Neural cell (in vitro differentiated cells): ENCODE measurements around the gene FNBP1. TPM values are rescaled to one million over a fixed set of nuclear protein-coding genes. Genes with fewer than 3 reads are reported as not detected.

Experiments used
- H2AFZ ChIP-seq: fragments of 200-600, 300-800 bp; sonication (generic), shearing (Covaris generic); 2 replicates; pipeline ENCODE4 v1.6.0; 2014; ENCODE audit warnings: low read depth, mild to moderate bottlenecking, antibody characterized with exemption, low read length, moderate library complexity
- H3F3A ChIP-seq: fragments of 200-600 bp; shearing (Covaris generic); 2 replicates; pipeline ENCODE4 v1.6.1; 2016; ENCODE audit warnings: mild to moderate bottlenecking, moderate library complexity, mixed read lengths, antibody characterized with exemption, low read length; ENCODE audit not compliant: insufficient read depth, poor library complexity, severe bottlenecking
- H3K27ac ChIP-seq: fragments of 200-600, 300-800 bp; sonication (generic), shearing (Covaris generic); 2 replicates; pipeline ENCODE4 v1.5.1; 2014; ENCODE audit warnings: mild to moderate bottlenecking, low read length, moderate library complexity
- H3K27me3 ChIP-seq: fragments of 300-800, 200-600 bp; sonication (generic), shearing (Covaris generic); 2 replicates; pipeline ENCODE4 v1.6.0; 2014; ENCODE audit warnings: mild to moderate bottlenecking, low read depth, low read length, moderate library complexity; ENCODE audit not compliant: insufficient read depth
- H3K36me3 ChIP-seq: fragments of 300-800, 200-600 bp; sonication (generic), shearing (Covaris generic); 2 replicates; pipeline ENCODE4 v1.5.1; 2014; ENCODE audit warnings: mild to moderate bottlenecking, antibody characterized with exemption, low read length, moderate library complexity; ENCODE audit not compliant: insufficient read depth
- H3K4me2 ChIP-seq: fragments of 300-800, 200-600 bp; sonication (generic), shearing (Covaris generic); 2 replicates; pipeline ENCODE4 v1.6.0; 2014; ENCODE audit warnings: mild to moderate bottlenecking, low read length
- H3K4me3 ChIP-seq: fragments of 300-800, 200-600 bp; sonication (generic), shearing (Covaris generic); 2 replicates; pipeline ENCODE4 v1.5.1; 2014; ENCODE audit warnings: mild to moderate bottlenecking, low read length, moderate library complexity
- H3K79me2 ChIP-seq: fragments of 200-600 bp; shearing (Covaris generic); replicated peaks from 2 replicates; pipeline ENCODE4 v1.6.0; 2014; ENCODE audit warnings: mild to moderate bottlenecking, low read length, moderate library complexity; ENCODE audit not compliant: insufficient read depth
- H3K9ac ChIP-seq: fragments of 300-800, 200-600 bp; sonication (generic), shearing (Covaris generic); 2 replicates; pipeline ENCODE4 v1.6.1; 2016; ENCODE audit warnings: mild to moderate bottlenecking, low read length, mixed read lengths
- H3K9me2 ChIP-seq: fragments of 200-600 bp; shearing (Covaris generic); 2 replicates; pipeline ENCODE4 v1.6.1; 2016; ENCODE audit warnings: mild to moderate bottlenecking, low read length, mixed read lengths; ENCODE audit not compliant: insufficient read depth
- H3K9me3 ChIP-seq: fragments of 200-600, 300-800 bp; sonication (generic), shearing (Covaris generic); 2 replicates; pipeline ENCODE4 v1.6.1; 2016; ENCODE audit warnings: mild to moderate bottlenecking, mixed run types, low read length, moderate library complexity, mixed read lengths
- H4K20me1 ChIP-seq: fragments of 200-600 bp; shearing (Covaris generic); 2 replicates; pipeline ENCODE4 v1.6.1; 2016; ENCODE audit warnings: mild to moderate bottlenecking, mixed run types; ENCODE audit not compliant: insufficient read depth
- EP300 ChIP-seq: fragments of 450-650 bp; conservative IDR thresholded peaks from 2 replicates; pipeline ENCODE4 v1.6.1; 2014; ENCODE audit warnings: antibody characterized with exemption, mild to moderate bottlenecking, moderate library complexity; ENCODE audit not compliant: poor library complexity, severe bottlenecking
- EZH2 ChIP-seq: fragments of 200-600, 300-800 bp; shearing (Covaris generic), sonication (generic); IDR thresholded peaks from 2 replicates; pipeline ENCODE4 v1.6.1; 2014; ENCODE audit warnings: antibody characterized with exemption, low read length, borderline replicate concordance, mild to moderate bottlenecking; ENCODE audit not compliant: insufficient read depth, poor library complexity, severe bottlenecking
- MXI1 ChIP-seq: fragments of 450-650 bp; conservative IDR thresholded peaks from 2 replicates; pipeline ENCODE4 v1.6.1; 2014; ENCODE audit warnings: antibody characterized with exemption, mild to moderate bottlenecking; ENCODE audit not compliant: poor library complexity, severe bottlenecking
- POLR2AphosphoS5 ChIP-seq: IDR thresholded peaks from 2 replicates; pipeline ENCODE4 v1.6.1; 2012
- RAD21 ChIP-seq: fragments of 450-650 bp; conservative IDR thresholded peaks from 2 replicates; pipeline ENCODE4 v1.6.1; 2014; ENCODE audit warnings: antibody characterized with exemption, mild to moderate bottlenecking, moderate library complexity
- SMC3 ChIP-seq: fragments of 450-650 bp; conservative IDR thresholded peaks from 2 replicates; pipeline ENCODE4 v1.6.1; 2014; ENCODE audit warnings: antibody characterized with exemption, mild to moderate bottlenecking, moderate library complexity; ENCODE audit not compliant: poor library complexity
- TAF1 ChIP-seq: IDR thresholded peaks from 2 replicates; pipeline ENCODE4 v1.6.1; 2012; ENCODE audit warnings: low read depth
- polyA plus RNA-seq: library from polyadenylated mRNA; depleted of rRNA; stranded (reverse); fragments of >200 nt; gene quantifications from 2 replicates; pipeline ENCODE4 v1.2.3, GENCODE V29; 2014
- TF ChIP-seq, protein P1 (sequence below): fragments of 450-650 bp; IDR thresholded peaks from 2 replicates; pipeline ENCODE4 v1.5.1; 2014; ENCODE audit warnings: antibody characterized with exemption, mild to moderate bottlenecking, moderate library complexity; ENCODE audit not compliant: poor library complexity, severe bottlenecking
- TF ChIP-seq, protein P2 (sequence below): IDR thresholded peaks from 2 replicates; pipeline ENCODE4 v1.6.1; 2012; ENCODE audit warnings: borderline replicate concordance

FNBP1 gene
- polyA plus RNA-seq, 1 donor from 2014 or later, result 16.6 TPM

DNA sequence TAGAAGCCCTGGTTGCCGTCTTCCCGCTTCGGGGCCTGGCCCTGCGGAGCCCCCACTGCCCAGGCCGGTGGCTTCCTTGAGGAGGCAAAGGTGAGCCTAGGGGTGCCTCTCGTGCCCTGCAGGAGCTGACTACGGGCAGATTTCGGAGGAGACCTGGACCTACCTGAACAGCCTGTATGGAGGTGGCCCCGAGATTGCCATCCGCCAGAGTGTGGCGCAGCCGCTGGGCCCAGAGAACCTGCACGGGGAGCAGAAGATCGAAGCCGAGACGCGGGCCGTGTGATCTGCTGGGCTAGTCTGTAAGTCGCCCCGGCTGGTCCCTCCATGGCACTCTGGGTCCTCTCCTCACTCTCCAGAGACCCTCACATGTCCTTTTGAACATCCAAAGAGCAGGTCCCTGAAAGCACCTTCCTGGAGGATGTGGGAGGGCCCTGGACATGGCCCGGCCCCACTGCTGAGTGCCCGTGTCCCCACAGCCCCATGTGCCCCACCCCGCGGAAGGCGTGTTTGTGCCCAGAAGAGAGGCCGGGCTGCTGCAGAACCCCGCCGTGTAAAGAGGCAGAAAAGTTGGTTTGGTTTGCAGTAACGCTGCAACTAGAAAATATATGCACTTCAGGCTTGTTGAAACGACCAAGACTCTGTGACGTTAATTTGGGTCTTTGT is 162.9 kb downstream of the FNBP1 start:
- no peaks in the 10 kb centered on the region for H3K9me2 ChIP-seq
- no peaks in the 10 kb centered on the region for H4K20me1 ChIP-seq
- TF ChIP-seq POLR2AphosphoS5 (no peak), RAD21 (no peak), MXI1 (no peak), EZH2 (no peak), SMC3 (no peak), EP300 (no peak), TAF1 (no peak)
- TF ChIP-seq, protein P1, sequence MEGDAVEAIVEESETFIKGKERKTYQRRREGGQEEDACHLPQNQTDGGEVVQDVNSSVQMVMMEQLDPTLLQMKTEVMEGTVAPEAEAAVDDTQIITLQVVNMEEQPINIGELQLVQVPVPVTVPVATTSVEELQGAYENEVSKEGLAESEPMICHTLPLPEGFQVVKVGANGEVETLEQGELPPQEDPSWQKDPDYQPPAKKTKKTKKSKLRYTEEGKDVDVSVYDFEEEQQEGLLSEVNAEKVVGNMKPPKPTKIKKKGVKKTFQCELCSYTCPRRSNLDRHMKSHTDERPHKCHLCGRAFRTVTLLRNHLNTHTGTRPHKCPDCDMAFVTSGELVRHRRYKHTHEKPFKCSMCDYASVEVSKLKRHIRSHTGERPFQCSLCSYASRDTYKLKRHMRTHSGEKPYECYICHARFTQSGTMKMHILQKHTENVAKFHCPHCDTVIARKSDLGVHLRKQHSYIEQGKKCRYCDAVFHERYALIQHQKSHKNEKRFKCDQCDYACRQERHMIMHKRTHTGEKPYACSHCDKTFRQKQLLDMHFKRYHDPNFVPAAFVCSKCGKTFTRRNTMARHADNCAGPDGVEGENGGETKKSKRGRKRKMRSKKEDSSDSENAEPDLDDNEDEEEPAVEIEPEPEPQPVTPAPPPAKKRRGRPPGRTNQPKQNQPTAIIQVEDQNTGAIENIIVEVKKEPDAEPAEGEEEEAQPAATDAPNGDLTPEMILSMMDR, result no peak
- TF ChIP-seq, protein P2, sequence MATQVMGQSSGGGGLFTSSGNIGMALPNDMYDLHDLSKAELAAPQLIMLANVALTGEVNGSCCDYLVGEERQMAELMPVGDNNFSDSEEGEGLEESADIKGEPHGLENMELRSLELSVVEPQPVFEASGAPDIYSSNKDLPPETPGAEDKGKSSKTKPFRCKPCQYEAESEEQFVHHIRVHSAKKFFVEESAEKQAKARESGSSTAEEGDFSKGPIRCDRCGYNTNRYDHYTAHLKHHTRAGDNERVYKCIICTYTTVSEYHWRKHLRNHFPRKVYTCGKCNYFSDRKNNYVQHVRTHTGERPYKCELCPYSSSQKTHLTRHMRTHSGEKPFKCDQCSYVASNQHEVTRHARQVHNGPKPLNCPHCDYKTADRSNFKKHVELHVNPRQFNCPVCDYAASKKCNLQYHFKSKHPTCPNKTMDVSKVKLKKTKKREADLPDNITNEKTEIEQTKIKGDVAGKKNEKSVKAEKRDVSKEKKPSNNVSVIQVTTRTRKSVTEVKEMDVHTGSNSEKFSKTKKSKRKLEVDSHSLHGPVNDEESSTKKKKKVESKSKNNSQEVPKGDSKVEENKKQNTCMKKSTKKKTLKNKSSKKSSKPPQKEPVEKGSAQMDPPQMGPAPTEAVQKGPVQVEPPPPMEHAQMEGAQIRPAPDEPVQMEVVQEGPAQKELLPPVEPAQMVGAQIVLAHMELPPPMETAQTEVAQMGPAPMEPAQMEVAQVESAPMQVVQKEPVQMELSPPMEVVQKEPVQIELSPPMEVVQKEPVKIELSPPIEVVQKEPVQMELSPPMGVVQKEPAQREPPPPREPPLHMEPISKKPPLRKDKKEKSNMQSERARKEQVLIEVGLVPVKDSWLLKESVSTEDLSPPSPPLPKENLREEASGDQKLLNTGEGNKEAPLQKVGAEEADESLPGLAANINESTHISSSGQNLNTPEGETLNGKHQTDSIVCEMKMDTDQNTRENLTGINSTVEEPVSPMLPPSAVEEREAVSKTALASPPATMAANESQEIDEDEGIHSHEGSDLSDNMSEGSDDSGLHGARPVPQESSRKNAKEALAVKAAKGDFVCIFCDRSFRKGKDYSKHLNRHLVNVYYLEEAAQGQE, result no peak
- H3K9me3 ChIP-seq, result no peaks in the 10 kb centered on the region
- H2AFZ ChIP-seq, result no peak overlapping the region
- no peaks in the 10 kb centered on the region for H3K27me3 ChIP-seq
- no peak overlapping the region for H3K9ac ChIP-seq
- H3K36me3 ChIP-seq, result no peaks in the 10 kb centered on the region
- H3F3A ChIP-seq, result no peaks in the 10 kb centered on the region
- H3K79me2 ChIP-seq, result no peaks in the 10 kb centered on the region
- no peak overlapping the region for H3K27ac ChIP-seq
- H3K4me3 ChIP-seq, result no peak overlapping the region
- H3K4me2 ChIP-seq, result no peak overlapping the region

GRCh38 chr9:129879103-129879699 is 163.8 kb downstream of the FNBP1 start:
- no peak overlapping the region for H3K9ac ChIP-seq
- no peaks in the 10 kb centered on the region for H4K20me1 ChIP-seq
- H3K4me2 ChIP-seq, result no peak overlapping the region
- H3K36me3 ChIP-seq, result no peaks in the 10 kb centered on the region
- TF ChIP-seq MXI1 (no peak), EZH2 (no peak), EP300 (no peak), SMC3 (no peak), TAF1 (no peak), RAD21 (no peak), POLR2AphosphoS5 (no peak)
- TF ChIP-seq, protein P1, result no peak
- TF ChIP-seq, protein P2, result no peak
- H3K27me3 ChIP-seq, result no peaks in the 10 kb centered on the region
- H3F3A ChIP-seq, result no peaks in the 10 kb centered on the region
- no peak overlapping the region for H3K4me3 ChIP-seq
- H2AFZ ChIP-seq, result no peak overlapping the region
- H3K9me2 ChIP-seq, result no peaks in the 10 kb centered on the region
- no peak overlapping the region for H3K27ac ChIP-seq
- no peaks in the 10 kb centered on the region for H3K79me2 ChIP-seq
- H3K9me3 ChIP-seq, result no peaks in the 10 kb centered on the region
